H1 (cell line): ENCODE data around the gene TRIM4. TPM values are rescaled to one million over a fixed set of nuclear protein-coding genes. Genes with fewer than 3 reads are reported as not detected.

Source experiments
- CTCF ChIA-PET: fragments of 300-600 bp; sonication (Branson Sonifier 250); formaldehyde crosslinking; loops from one replicate; lab custom pipeline; 2021; ENCODE audit not compliant: partially characterized antibody; lab: Charles Lee
- POLR2A ChIA-PET: fragments of 300-600 bp; sonication (Branson Sonifier 250); formaldehyde crosslinking; loops from one replicate; lab custom pipeline; 2021; ENCODE audit warnings: inconsistent platforms; ENCODE audit not compliant: partially characterized antibody; lab: Charles Lee
- DNase-seq, 2 experiments: peaks; one replicate each; pipeline versions ENCODE4 v3.0.0 to v3.0.0-alpha.2; 2010 to 2022; ENCODE audit warnings: low spot score in 2 of 2, low read depth in 1 of 2, mixed read lengths in 1 of 2
- FAIRE-seq: peaks from 2 replicates; lab custom pipeline; 2011; peaks lifted over from hg19 to GRCh38; lab: Jason Lieb, UNC
- H2AFZ ChIP-seq: 2 replicates; pipeline ENCODE4 v1.8.1; 2012; ENCODE audit warnings: low read length, inconsistent platforms
- H2AK5ac ChIP-seq: 2 replicates; pipeline ENCODE4 v1.6.1; 2013; ENCODE audit warnings: low read depth, low read length
- H2BK120ac ChIP-seq: replicated peaks from 2 replicates; pipeline ENCODE3; 2013; ENCODE audit warnings: low read depth, low read length, inconsistent platforms
- H2BK12ac ChIP-seq: 2 replicates; pipeline ENCODE4 v1.6.1; 2013; ENCODE audit warnings: low read depth, low read length
- H2BK15ac ChIP-seq: 2 replicates; pipeline ENCODE4 v1.6.1; 2013; ENCODE audit warnings: low read length
- H2BK20ac ChIP-seq: 2 replicates; pipeline ENCODE4 v1.6.1; 2013; ENCODE audit warnings: low read length
- H2BK5ac ChIP-seq: 2 replicates; pipeline ENCODE4 v1.6.1; 2013; ENCODE audit warnings: low read depth, low read length
- H3K14ac ChIP-seq: 2 replicates; pipeline ENCODE4 v1.6.1; 2013; ENCODE audit warnings: inconsistent platforms; ENCODE audit not compliant: insufficient read length
- H3K18ac ChIP-seq: 2 replicates; pipeline ENCODE4 v1.6.1; 2013; ENCODE audit warnings: low read length; ENCODE audit errors: extremely low read depth
- H3K23ac ChIP-seq: 2 replicates; pipeline ENCODE4 v1.6.1; 2013; ENCODE audit warnings: inconsistent platforms; ENCODE audit not compliant: insufficient read length
- H3K23me2 ChIP-seq: 2 replicates; pipeline ENCODE4 v1.6.1; 2013; ENCODE audit warnings: low read depth, low read length
- H3K27ac ChIP-seq: 2 replicates; pipeline ENCODE4 v1.6.1; 2011; ENCODE audit warnings: low read depth, low read length, inconsistent platforms
- H3K27me3 ChIP-seq, 4 experiments: replicated peaks in 1 of 4; 1 replicate in 1 of 4; 2 replicates in 3 of 4; pipeline versions ENCODE4 v1.6.1 to v1.8.1; 2011 to 2013; ENCODE audit warnings: low read length in 3 of 4, mild to moderate bottlenecking in 3 of 4, inconsistent platforms in 2 of 4, mixed read lengths in 2 of 4, moderate library complexity in 1 of 4; ENCODE audit not compliant: control insufficient read depth in 3 of 4, insufficient read depth in 3 of 4; ENCODE audit errors: extremely low read depth in 1 of 4
- H3K36me3 ChIP-seq, 4 experiments: 2 replicates each; pipeline versions ENCODE4 v1.6.1 to v1.8.1; 2011 to 2013; ENCODE audit warnings: mild to moderate bottlenecking in 4 of 4, low read length in 3 of 4, moderate library complexity in 2 of 4, control low read depth in 1 of 4, inconsistent platforms in 1 of 4; ENCODE audit not compliant: insufficient read depth in 4 of 4, control insufficient read depth in 2 of 4
- H3K4ac ChIP-seq: replicated peaks from 2 replicates; pipeline ENCODE3; 2013; ENCODE audit warnings: low read length, low read depth, mixed read lengths, inconsistent platforms; ENCODE audit not compliant: insufficient read length
- H3K4me1 ChIP-seq, 4 experiments: replicated peaks in 1 of 4; 1 replicate in 1 of 4; 2 replicates in 3 of 4; pipeline versions ENCODE4 v1.6.1 to v1.8.1; 2011 to 2013; ENCODE audit warnings: low read length in 3 of 4, inconsistent platforms in 2 of 4, mixed read lengths in 1 of 4; ENCODE audit not compliant: insufficient read depth in 4 of 4, control insufficient read depth in 3 of 4
- H3K4me2 ChIP-seq, 2 experiments: 2 replicates each; pipeline versions ENCODE4 v1.6.1 to v1.8.1; 2011 to 2013; ENCODE audit warnings: low read depth in 2 of 2, low read length in 2 of 2, control low read depth in 1 of 2, inconsistent platforms in 1 of 2, mild to moderate bottlenecking in 1 of 2; ENCODE audit not compliant: insufficient read depth in 1 of 2
- H3K4me3 ChIP-seq, 4 experiments: fragments of 200-600, 300-600 bp in 1 of 4; sonication (generic), shearing (Covaris generic), sonication (Bioruptor Twin) in 1 of 4; 2 replicates each; pipeline versions ENCODE4 v1.5.1 to v1.8.1; 2011 to 2016; ENCODE audit warnings: low read length in 4 of 4, low read depth in 3 of 4, control low read depth in 2 of 4, inconsistent platforms in 2 of 4, mild to moderate bottlenecking in 2 of 4, mixed read lengths in 1 of 4, moderate library complexity in 1 of 4; ENCODE audit not compliant: insufficient read depth in 2 of 4; ENCODE audit errors: extremely low read depth in 1 of 4
- H3K56ac ChIP-seq: replicated peaks from 2 replicates; pipeline ENCODE3; 2013; ENCODE audit warnings: low read depth, mild to moderate bottlenecking, mixed read lengths, low read length, inconsistent platforms; ENCODE audit not compliant: insufficient read length
- H3K79me1 ChIP-seq: 2 replicates; pipeline ENCODE4 v1.6.1; 2013; ENCODE audit warnings: low read depth, low read length, control low read depth
- H3K79me2 ChIP-seq, 2 experiments: 2 replicates each; pipeline versions ENCODE4 v1.6.1 to v1.8.1; 2012 to 2013; ENCODE audit warnings: low read length in 2 of 2, mild to moderate bottlenecking in 2 of 2, inconsistent platforms in 1 of 2; ENCODE audit not compliant: insufficient read depth in 2 of 2, control insufficient read depth in 1 of 2
- H3K9ac ChIP-seq, 4 experiments: replicated peaks in 1 of 4; 1 replicate in 1 of 4; 2 replicates in 3 of 4; pipeline versions ENCODE4 v1.6.1 to v1.8.1; 2011 to 2013; ENCODE audit warnings: low read depth in 3 of 4, low read length in 3 of 4, control low read depth in 2 of 4, mild to moderate bottlenecking in 2 of 4, moderate library complexity in 2 of 4, inconsistent platforms in 1 of 4; ENCODE audit errors: extremely low read depth in 1 of 4
- H3K9me3 ChIP-seq, 2 experiments: 2 replicates each; pipeline versions ENCODE4 v1.6.1 to v1.8.1; 2012 to 2013; ENCODE audit warnings: mild to moderate bottlenecking in 2 of 2, moderate library complexity in 2 of 2, control low read depth in 1 of 2, inconsistent platforms in 1 of 2, low read depth in 1 of 2, low read length in 1 of 2, mixed read lengths in 1 of 2; ENCODE audit not compliant: insufficient read depth in 2 of 2
- H4K20me1 ChIP-seq, 2 experiments: replicated peaks in 1 of 2; 2 replicates each; pipeline versions ENCODE3 to v1.8.1; 2011 to 2013; ENCODE audit warnings: inconsistent platforms in 2 of 2, low read length in 2 of 2, mild to moderate bottlenecking in 1 of 2; ENCODE audit not compliant: insufficient read depth in 2 of 2, control insufficient read depth in 1 of 2
- H4K5ac ChIP-seq: 2 replicates; pipeline ENCODE4 v1.6.1; 2013; ENCODE audit warnings: low read length, low read depth, mixed read lengths, inconsistent platforms; ENCODE audit not compliant: insufficient read length
- H4K8ac ChIP-seq: 2 replicates; pipeline ENCODE4 v1.8.0; 2013; ENCODE audit warnings: mild to moderate bottlenecking, moderate library complexity, low read length, inconsistent platforms; ENCODE audit not compliant: insufficient read depth; ENCODE audit errors: extremely low read depth
- H4K91ac ChIP-seq: replicated peaks from 2 replicates; pipeline ENCODE3; 2013; ENCODE audit warnings: low read length, mixed read lengths, inconsistent platforms; ENCODE audit not compliant: insufficient read length
- ATF2 ChIP-seq: IDR thresholded peaks from 2 replicates; pipeline ENCODE4 v1.6.1; 2012; ENCODE audit warnings: low read length, inconsistent platforms
- CBX8 ChIP-seq: fragments of 300-800, 300-1000 bp; sonication (generic); IDR thresholded peaks from 2 replicates; pipeline ENCODE4 v1.7.1; 2016; ENCODE audit warnings: low read depth, low read length, borderline replicate concordance
- CHD1 ChIP-seq: IDR thresholded peaks from 2 replicates; pipeline ENCODE4 v1.6.1; 2012; ENCODE audit warnings: low read depth, low read length, improper control_type of control experiment
- KDM5A ChIP-seq: fragments of 200-600 bp; IDR thresholded peaks from 2 replicates; pipeline ENCODE4 v1.7.1; 2012; ENCODE audit warnings: mild to moderate bottlenecking, low read length, inconsistent platforms, mixed read lengths
- TEAD4 ChIP-seq: IDR thresholded peaks from 2 replicates; pipeline ENCODE4 v1.6.1; 2012; ENCODE audit warnings: low read depth, low read length, inconsistent platforms, mixed read lengths
- WGBS, 2 experiments: shearing (Covaris generic) in 1 of 2; methylation state at CpG; one replicate each; pipeline versions ENCODE4 v1.1.6 to v1.1.7; 2013 to 2015; ENCODE audit warnings: low lambda C conversion rate in 2 of 2, mixed read lengths in 2 of 2, inconsistent platforms in 1 of 2, low coverage in 1 of 2, missing lambda C conversion rate in 1 of 2; ENCODE audit not compliant: insufficient replicate concordance in 2 of 2, insufficient coverage in 1 of 2, insufficient read length in 1 of 2; ENCODE audit errors: extremely low coverage in 1 of 2, missing lambda C conversion rate in 1 of 2; 5-methylcytosine and 5-hydroxymethylcytosine counted together
- polyA plus RNA-seq, 7 experiments: library from polyadenylated mRNA; depleted of rRNA in 3 of 7; stranded (reverse) in 5 of 7; unstranded in 2 of 7; fragments of >200 nt in 5 of 7; fragments of 200-250 nt in 2 of 7; gene quantifications; 1 replicate in 5 of 7; 2 replicates in 1 of 7; 4 replicates in 1 of 7; pipeline versions ENCODE4 v1.2.1 to v1.2.3, GENCODE V29; 2011 to 2013; ENCODE audit warnings: missing spikeins in 2 of 7, mixed read lengths in 2 of 7
- total RNA-seq: library from RNA; stranded (reverse); fragmentation: NEBNext Ultra II Directional; extraction: Animal tissue kit (Norgen Biotek cat#: 25700); gene quantifications from 2 replicates; pipeline ENCODE4 v1.2.1, GENCODE V29; 2021

TRIM4 gene
- total and polyA plus RNA-seq, 2 of the 8 experiments (the other 6 are each of a cell fraction or from before 2014, with no cell fraction given), result 0.03 to 7.3 TPM

- Histone ChIP-seq H4K20me1 (no peaks in the 10 kb centered on the region), H3K27ac (no peak overlapping the region), H2BK12ac (no peak overlapping the region), H3K27me3 (no peaks in the 10 kb centered on the region), H4K5ac (no peak overlapping the region), H2BK5ac (no peak overlapping the region), H3K36me3 (peaks cover 0 to 2% (median 0%) of the 10 kb centered on the region in 4 experiments; a peak in 1 of 8 replicates), H3K23me2 (no peaks in the 10 kb centered on the region; the same call in 1 of the 2 replicates), H4K8ac (no peak overlapping the region), H3K23ac (no peak overlapping the region), H2AFZ (no peak overlapping the region), H2BK20ac (0 out of 2 replicates have a peak overlapping the region, but pooled peaks have one; percentile 13), H3K4me2 (no peak overlapping the region), H3K4me1 (no peaks in the 10 kb centered on the region; a peak in 1 of 7 replicates), H2AK5ac (no peak overlapping the region), H3K79me1 (no peaks in the 10 kb centered on the region; the same call in 1 of the 2 replicates), H3K4ac (no peak overlapping the region), H3K56ac (no peak overlapping the region), H3K9me3 (peaks cover 7 to 24% of the 10 kb centered on the region in 2 experiments; a peak in 2 of 4 replicates), H2BK120ac (no peak overlapping the region), H3K9ac (no peak overlapping the region), H3K18ac (no peak overlapping the region), H3K79me2 (no peaks in the 10 kb centered on the region), H3K14ac (no peak overlapping the region), H3K4me3 (no peak overlapping the region), H2BK15ac (no peak overlapping the region), H4K91ac (no peak overlapping the region)
- WGBS, 2 experiments, result 95% methylated on average over 3 of the region's 3 CpGs; no CpG with 5 or more reads in 1 of the 2 experiments
- DNase-seq (no peak), FAIRE-seq (no peak)
- ChIA-PET POLR2A (interaction anchor here (1.6 to 2.3 kb wide), 3 partner anchors 10 to 21 kb away, joined by 3 to 7 read pairs (median 5); no protein-coding TSS in a partner anchor), CTCF (interaction anchor here (0.6 to 11.2 kb wide), 4 partner anchors 18 to 67 kb away, joined by 3 to 241 read pairs (median 4); no protein-coding TSS in a partner anchor)
- TF ChIP-seq KDM5A (no peak), CHD1 (no peak), CBX8 (no peak), TEAD4 (no peak), ATF2 (no peak)
Observed at GRCh38 chr7:99923200-99923599, 3.9 kb upstream of the TRIM4 start.
